Endothelial cell (in vitro differentiated cells): ENCODE measurements around the gene TCOF1. TPM values are rescaled to one million over a fixed set of nuclear protein-coding genes. Genes with fewer than 3 reads are reported as not detected.

Experiments
- DNase-seq: peaks from one replicate; pipeline ENCODE4 v3.0.0; 2021; ENCODE audit warnings: low spot score
- H3K27ac Mint-ChIP-seq: one replicate; pipeline ENCODE4 v1.8.0; 2021; ENCODE audit warnings: mixed read lengths, inconsistent platforms; ENCODE audit not compliant: unreplicated experiment
- H3K27me3 Mint-ChIP-seq: one replicate; pipeline ENCODE4 v1.8.0; 2021; ENCODE audit warnings: mild to moderate bottlenecking, moderate library complexity, mixed read lengths, inconsistent platforms; ENCODE audit not compliant: unreplicated experiment
- H3K36me3 Mint-ChIP-seq: one replicate; pipeline ENCODE4 v1.8.0; 2021; ENCODE audit warnings: mild to moderate bottlenecking, low read depth, mixed read lengths, inconsistent platforms; ENCODE audit not compliant: unreplicated experiment
- H3K4me1 Mint-ChIP-seq: one replicate; pipeline ENCODE4 v1.8.0; 2021; ENCODE audit warnings: mild to moderate bottlenecking, mixed read lengths, inconsistent platforms; ENCODE audit not compliant: unreplicated experiment
- H3K4me3 Mint-ChIP-seq: one replicate; pipeline ENCODE4 v1.8.0; 2021; ENCODE audit warnings: mild to moderate bottlenecking, mixed read lengths, inconsistent platforms; ENCODE audit not compliant: unreplicated experiment
- H3K9me3 Mint-ChIP-seq: one replicate; pipeline ENCODE4 v1.8.0; 2021; ENCODE audit warnings: mixed read lengths, inconsistent platforms; ENCODE audit not compliant: unreplicated experiment
- CTCF ChIP-seq: fragments of 200-600 bp; sonication (generic); IDR thresholded peaks from one replicate; pipeline ENCODE4 v1.5.0; 2021; ENCODE audit warnings: antibody characterized with exemption; ENCODE audit not compliant: unreplicated experiment
- total RNA-seq: library from RNA; stranded (reverse); fragmentation: NEBNext Ultra II Directional; extraction: Animal tissue kit (Norgen Biotek cat#: 25700); gene quantifications from one replicate; pipeline ENCODE4 v1.2.1, GENCODE V29; 2021; ENCODE audit not compliant: unreplicated experiment

TCOF1 gene
- total RNA-seq, 1 donor from 2014 or later = 41.5 TPM

- Mint-ChIP-seq H3K36me3 (no peaks in the 10 kb centered on the region), H3K9me3 (no peaks in the 10 kb centered on the region), H3K27me3 (peaks cover 3% of the 10 kb centered on the region), H3K27ac (no peak overlapping the region), H3K4me1 (no peaks in the 10 kb centered on the region), H3K4me3 (no peak overlapping the region)
- no peak for DNase-seq
- TF ChIP-seq CTCF = no peak
Measured at GRCh38 chr5:150311015-150311692, 46.3 kb upstream of the TCOF1 start.

GRCh38 chr5:150312518-150312917 lies 45.0 kb upstream of the TCOF1 start:
- DNase-seq = no peak
- Mint-ChIP-seq H3K9me3 (no peaks in the 10 kb centered on the region), H3K27me3 (peaks cover 3% of the 10 kb centered on the region), H3K4me3 (no peak overlapping the region), H3K27ac (no peak overlapping the region), H3K36me3 (no peaks in the 10 kb centered on the region), H3K4me1 (no peaks in the 10 kb centered on the region)
- TF ChIP-seq CTCF = no peak

- no peak overlapping the region for H3K4me3 Mint-ChIP-seq
- H3K27ac Mint-ChIP-seq = no peak overlapping the region
- no peak for TF ChIP-seq CTCF
- H3K36me3 Mint-ChIP-seq = no peaks in the 10 kb centered on the region
- H3K9me3 Mint-ChIP-seq = no peaks in the 10 kb centered on the region
- DNase-seq = no peak
- H3K4me1 Mint-ChIP-seq = no peaks in the 10 kb centered on the region
- H3K27me3 Mint-ChIP-seq = peaks cover 3% of the 10 kb centered on the region
Measured at GRCh38 chr5:150313501-150313900, 44.0 kb upstream of the TCOF1 start.

- Mint-ChIP-seq H3K36me3 (no peaks in the 10 kb centered on the region), H3K27ac (no peak overlapping the region), H3K4me1 (no peaks in the 10 kb centered on the region), H3K9me3 (no peaks in the 10 kb centered on the region), H3K4me3 (no peak overlapping the region), H3K27me3 (peaks cover 3% of the 10 kb centered on the region)
- TF ChIP-seq CTCF = no peak
- no peak for DNase-seq
Measured at GRCh38 chr5:150313921-150314716, 43.4 kb upstream of the TCOF1 start.

GRCh38 chr5:150315245-150315644 lies 42.3 kb upstream of the TCOF1 start:
- Mint-ChIP-seq H3K9me3 (no peaks in the 10 kb centered on the region), H3K36me3 (no peaks in the 10 kb centered on the region), H3K27me3 (peaks cover 2% of the 10 kb centered on the region), H3K27ac (no peak overlapping the region), H3K4me1 (no peaks in the 10 kb centered on the region), H3K4me3 (no peak overlapping the region)
- no peak for TF ChIP-seq CTCF
- no peak for DNase-seq
